ENCODE measurements around the gene TMEM181.

DNA sequence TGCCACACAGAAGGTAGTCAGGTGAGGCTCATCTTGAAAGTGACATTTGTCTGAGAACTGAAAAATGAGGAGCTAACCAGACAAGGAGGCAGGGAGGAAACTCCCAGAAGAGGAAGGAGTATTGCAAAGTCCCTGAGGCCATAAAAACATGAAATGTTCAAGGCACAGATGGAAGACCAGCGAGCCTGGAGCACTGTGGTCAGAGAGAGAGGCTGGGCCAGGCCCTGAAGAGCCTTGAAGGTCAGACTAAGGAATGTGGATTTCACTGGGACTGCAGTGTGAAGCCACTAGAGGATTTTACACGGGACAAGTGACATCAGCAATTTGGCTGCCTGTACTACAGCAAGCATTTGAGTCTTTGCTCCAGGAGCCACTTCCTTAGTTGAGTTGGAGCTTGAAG is 21.1 kb upstream of the TMEM181 start:
- no peak for TF ChIP-seq CTCF (IDR thresholded peaks at IDR 0.05; ENCODE audit: insufficient read depth, low read length, poor library complexity, severe bottlenecking)
- TF ChIP-seq EZH2phosphoT487 (conservative IDR thresholded peaks at IDR 0.05; ENCODE audit: low read length), result no peak

Measured in SU-DHL-6 (cell line).